ENCODE data around the gene JCAD.
"Not testable (repeated sequence)": the region's sequence is repeated elsewhere in the genome, so short reads cannot be mapped to it uniquely, and the experiment has no call there.

Gene JCAD

DNA sequence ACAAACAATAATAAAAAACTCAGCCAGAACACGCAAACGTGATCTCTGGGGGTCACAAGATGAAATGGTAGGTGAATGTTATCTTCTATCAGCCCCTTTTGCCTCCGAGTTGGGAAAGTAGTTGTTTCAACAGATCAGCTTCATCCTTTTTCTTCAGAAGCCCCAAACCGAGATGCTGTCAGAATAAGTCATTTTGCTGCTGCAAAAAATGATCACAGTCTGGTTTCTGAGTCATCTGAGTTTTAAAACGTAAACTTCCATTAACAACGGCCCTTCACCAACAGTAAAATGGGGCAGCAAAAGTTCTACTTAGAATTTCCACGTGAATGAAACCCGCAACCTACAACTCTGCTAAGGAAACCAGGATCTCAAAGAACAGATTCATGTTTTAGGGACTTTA is 44.9 kb downstream of the JCAD start:
- TF ChIP-seq ZNF274 (IDR thresholded peaks at IDR 0.05; ENCODE audit: low read depth, low read length): no peak
- H3K4me3 ChIP-seq (ENCODE audit: low read length): no peak overlapping the region

DNA sequence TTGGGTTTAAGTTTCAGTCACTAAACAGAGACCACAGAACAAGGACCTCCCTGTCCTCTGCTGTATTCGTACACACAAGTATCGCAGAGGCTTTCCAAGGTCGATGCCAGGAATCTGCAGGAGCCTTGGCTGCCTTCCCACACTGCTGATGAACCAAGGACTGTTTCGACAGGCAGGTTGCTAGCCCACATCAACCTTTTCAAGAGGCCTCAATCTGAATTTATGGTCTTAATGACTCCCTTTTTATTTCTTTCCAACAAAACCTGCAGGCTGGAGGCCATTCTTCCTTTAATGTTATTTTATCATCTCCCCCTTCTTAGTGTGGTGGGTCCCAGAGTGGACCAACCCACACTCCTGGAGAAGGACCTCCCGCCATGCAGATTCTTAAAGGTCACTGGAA is 45.6 kb downstream of the JCAD start:
- TF ChIP-seq ZNF274 (IDR thresholded peaks at IDR 0.05; ENCODE audit: low read depth, low read length): no peak
- H3K4me3 ChIP-seq (ENCODE audit: low read length): no peak overlapping the region

DNA sequence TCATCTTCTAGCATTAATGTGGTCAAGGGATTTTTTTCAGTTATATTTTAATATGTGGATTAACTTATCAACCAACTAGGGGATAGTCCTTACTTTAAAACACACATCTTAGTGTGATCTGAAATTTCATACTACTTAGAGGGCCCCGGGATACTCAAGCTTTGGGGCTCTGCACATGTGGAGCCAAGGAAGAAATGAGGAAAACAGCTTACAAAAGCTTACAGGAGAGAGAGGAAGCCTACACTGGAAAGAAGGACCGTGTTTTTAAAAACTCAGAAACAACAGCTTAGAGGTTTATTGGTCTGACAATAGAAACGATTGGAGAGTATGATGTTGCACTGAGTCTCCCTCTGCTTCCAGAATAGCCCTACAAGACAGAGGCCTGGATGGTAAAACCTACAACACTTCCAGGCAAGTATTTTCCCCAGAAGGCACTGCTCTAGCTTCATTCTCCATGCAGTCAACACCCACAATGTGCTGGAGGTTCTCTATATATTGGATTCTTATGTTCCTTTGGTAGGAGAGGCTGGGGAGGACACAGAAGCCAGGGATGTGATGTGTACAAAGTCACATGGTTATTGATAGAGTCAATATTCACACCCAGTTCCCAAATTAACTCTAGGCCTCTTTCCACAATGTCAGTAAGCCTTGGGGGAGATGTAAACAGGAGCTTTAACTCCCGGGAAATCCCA is 47.3 kb downstream of the JCAD start:
- TF ChIP-seq ZNF274 (IDR thresholded peaks at IDR 0.05; ENCODE audit: low read depth, low read length): no peak
- H3K4me3 ChIP-seq (ENCODE audit: low read length): no peak overlapping the region

DNA sequence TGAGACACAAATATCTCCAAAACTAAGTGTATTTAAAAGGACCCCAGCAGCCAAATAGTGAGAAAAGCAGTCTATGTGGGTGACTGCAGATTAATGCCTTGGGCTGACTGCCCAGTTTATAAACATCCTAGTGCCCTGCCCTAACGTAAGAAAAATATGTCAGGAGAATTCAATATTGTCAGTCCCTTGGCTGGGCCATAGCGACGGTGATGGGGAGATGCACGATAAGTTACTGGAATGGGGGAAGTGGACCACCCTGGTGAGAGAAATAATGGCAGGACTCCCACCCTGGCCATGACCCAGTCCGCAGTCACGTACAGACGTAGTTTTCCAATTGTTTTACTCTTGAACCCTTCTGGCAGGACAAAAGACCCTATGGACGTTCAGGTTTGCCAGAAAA is 48.0 kb downstream of the JCAD start:
- TF ChIP-seq ZNF274 (IDR thresholded peaks at IDR 0.05; ENCODE audit: low read depth, low read length): no peak
- H3K4me3 ChIP-seq (ENCODE audit: low read length): no peak overlapping the region

DNA sequence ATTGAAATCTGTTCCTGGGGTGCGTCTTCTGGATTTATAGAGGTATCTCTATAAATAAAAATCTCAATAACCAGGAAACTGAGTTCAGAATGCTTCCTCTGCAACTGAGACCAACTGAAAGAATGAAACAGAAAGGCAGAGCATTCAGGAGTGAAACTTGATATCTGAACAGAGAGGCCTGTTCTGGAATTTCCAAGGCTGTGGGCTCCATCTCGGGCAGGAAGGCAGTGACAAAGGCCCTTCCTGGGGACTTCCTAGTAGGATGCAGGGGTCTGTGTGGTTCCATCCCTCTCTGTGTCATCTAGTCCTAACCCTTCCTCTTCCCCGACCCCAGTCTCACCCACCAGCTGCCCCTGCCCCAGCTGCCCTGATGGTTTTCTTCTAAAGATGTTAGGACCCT is 52.0 kb downstream of the JCAD start:
- no peak overlapping the region for H3K4me3 ChIP-seq (ENCODE audit: low read length)
- no peak for TF ChIP-seq ZNF274 (IDR thresholded peaks at IDR 0.05; ENCODE audit: low read depth, low read length)

DNA sequence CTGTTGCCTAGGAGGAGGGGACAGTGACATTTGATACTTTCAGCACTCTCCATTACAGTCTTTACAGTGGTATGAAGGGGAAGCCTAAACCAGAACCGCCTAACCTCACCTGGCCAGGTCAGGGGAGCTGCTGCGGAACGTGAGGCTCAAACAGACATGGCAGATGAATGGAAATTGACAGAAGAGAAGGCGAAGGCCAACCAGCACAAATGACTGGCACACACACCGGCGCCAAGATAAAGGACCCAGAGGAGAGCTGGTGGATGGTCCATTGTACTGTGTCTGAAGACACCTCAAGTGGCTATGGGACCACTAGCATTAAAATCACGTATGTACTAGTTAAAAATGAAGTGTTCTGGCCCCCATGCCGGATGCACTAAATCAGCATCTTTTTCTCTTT is 53.0 kb downstream of the JCAD start:
- no peak for TF ChIP-seq ZNF274 (IDR thresholded peaks at IDR 0.05; ENCODE audit: low read depth, low read length)
- no peak overlapping the region for H3K4me3 ChIP-seq (ENCODE audit: low read length)

DNA sequence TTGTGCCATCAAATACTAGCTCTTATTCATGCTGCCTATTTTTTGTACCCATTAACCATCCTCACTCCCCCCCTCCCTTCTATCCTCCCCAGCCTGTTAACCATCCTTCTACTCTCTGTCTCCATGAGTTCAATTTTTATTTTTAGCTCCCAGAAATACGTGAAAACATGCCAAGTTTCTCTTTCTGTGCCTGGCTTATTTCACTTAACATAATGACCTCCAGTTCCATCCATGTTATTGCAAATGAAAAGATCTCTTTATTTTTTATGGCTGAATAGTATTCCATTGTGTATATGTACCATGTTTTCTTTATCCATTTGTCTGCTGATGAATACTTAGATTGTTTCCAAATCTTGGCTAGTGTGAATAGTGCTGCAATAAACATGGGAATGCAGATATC is 54.3 kb downstream of the JCAD start:
- H3K4me3 ChIP-seq (ENCODE audit: low read length): not testable (repeated sequence)

DNA sequence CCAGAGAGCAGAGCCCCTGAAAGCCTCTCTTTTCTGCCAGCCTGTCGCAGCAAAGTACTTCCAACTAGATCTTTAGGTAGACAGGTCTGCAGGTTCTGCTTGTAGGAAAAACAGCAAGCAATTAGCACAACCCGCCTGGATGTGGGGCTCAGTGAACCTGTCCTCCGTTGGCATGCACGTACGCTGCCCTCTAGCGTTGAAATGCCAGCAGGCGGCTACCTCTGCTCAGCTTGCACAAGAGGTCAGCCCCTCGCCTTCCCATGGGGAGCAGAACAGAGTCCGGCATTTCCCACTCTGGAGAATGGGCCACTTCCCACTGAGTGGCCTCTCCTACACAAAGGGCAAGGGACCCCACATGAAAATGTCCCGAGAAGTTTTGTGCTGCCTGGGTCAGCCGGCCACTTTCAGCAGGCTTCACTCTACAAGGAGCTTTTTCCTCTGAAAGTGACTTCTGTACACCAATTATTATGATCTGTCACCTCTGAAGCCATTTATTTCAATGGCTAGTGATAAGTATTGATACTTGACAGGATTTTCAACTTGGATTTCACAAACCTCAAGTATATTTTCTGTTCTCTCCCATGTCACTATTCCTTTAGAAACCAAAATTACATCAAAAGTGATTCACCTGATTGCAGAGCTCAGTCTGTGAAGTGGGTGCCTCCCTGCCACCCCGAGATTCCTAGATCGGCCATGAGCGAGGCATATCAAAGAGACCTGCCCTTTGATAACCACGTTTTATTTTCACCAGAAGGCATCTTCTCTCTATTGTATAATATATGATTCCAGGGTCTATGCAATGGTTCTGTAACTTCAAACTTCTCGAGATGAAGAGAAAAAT is 56.7 kb downstream of the JCAD start:
- H3K4me3 ChIP-seq (ENCODE audit: low read length): no peak overlapping the region
- no peak for TF ChIP-seq ZNF274 (IDR thresholded peaks at IDR 0.05; ENCODE audit: low read depth, low read length)

DNA sequence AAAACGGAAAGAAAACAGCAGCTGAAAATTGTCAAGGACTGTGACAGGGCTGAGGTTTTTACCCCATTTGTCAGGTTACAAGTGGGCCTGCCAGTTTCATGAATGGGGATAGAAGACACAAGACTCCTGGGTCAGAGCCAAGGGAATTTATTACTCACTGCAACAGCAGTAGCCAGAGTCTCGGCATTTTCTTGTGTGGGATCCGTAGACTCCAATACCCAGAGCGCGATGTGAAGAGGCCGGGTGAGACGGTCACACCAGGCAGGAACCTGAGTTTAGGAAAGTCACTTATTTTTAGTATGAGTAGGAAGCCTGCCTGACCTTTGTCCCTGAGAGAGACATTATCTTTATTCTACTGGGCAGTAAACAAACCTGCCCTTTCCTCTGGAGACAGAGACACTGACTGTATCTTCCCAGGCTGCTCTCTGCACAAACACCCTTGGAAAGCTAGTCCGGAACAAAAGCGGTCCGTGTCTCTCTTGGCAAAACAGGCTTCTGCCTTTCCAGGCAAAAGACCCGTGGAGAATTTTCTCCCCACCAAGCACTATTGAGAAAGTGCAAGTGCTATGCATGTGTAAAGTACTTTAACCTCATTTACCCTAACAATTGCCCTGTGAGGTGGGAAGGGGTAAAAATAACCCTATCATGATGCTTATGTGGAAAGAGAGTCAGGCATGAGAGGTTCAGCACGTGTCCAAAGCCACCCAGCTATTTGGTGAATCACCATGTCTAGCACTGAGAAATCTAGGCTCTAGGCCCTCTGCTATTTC is 58.4 kb downstream of the JCAD start:
- H3K4me3 ChIP-seq (ENCODE audit: low read length): no peak overlapping the region
- TF ChIP-seq ZNF274 (IDR thresholded peaks at IDR 0.05; ENCODE audit: low read depth, low read length): no peak

DNA sequence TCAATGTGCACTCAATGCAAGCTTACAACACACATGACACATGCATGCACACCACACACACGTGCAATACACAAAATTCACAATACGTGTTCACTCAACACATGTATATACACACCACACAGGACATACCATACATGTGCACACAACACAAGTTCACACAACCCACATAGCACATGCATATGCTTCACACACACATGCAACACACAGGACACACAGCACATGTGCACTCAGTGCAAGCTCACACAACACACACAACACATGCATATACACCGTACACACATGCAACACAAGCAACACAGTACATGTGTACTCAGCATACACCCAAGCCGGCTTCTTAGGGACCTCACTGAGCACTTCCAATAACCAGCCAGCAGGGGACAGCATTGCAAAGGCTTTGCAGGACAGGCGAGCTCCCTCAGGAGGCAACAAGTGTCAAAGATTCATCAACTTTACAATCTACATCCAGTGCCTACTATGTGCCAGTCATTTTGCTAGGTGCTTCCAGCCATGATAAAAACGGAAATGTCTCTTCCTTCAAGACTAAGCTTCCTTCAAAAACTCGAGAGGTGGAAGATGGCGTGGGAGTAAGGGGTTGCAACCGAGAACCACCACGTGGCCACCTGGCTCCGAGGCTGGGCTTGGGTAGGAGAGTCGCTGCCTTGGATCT is 61.1 kb downstream of the JCAD start:
- no peak for TF ChIP-seq ZNF274 (IDR thresholded peaks at IDR 0.05; ENCODE audit: low read depth, low read length)
- no peak overlapping the region for H3K4me3 ChIP-seq (ENCODE audit: low read length)

DNA sequence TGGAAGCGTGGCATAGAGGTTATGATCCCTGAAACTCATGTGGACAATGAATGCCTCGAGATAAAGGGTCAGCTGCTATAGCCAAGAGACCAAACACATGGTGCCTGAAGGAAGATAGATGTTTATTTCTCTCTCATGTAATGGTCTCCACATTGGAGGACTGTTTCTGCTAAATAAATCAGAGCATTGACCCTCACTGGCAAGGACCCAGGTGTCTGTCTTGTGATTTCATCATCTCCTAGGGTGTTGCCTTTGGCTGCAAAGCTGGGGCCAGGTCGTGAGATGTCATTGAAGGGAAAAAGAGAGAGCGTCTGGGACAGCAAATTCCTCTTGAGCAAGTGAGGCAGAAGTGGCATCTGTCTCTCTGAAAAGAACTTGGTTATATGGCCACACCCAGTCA is 64.6 kb downstream of the JCAD start:
- TF ChIP-seq ZNF274 (IDR thresholded peaks at IDR 0.05; ENCODE audit: low read depth, low read length): no peak
- H3K4me3 ChIP-seq (ENCODE audit: low read length): no peak overlapping the region

DNA sequence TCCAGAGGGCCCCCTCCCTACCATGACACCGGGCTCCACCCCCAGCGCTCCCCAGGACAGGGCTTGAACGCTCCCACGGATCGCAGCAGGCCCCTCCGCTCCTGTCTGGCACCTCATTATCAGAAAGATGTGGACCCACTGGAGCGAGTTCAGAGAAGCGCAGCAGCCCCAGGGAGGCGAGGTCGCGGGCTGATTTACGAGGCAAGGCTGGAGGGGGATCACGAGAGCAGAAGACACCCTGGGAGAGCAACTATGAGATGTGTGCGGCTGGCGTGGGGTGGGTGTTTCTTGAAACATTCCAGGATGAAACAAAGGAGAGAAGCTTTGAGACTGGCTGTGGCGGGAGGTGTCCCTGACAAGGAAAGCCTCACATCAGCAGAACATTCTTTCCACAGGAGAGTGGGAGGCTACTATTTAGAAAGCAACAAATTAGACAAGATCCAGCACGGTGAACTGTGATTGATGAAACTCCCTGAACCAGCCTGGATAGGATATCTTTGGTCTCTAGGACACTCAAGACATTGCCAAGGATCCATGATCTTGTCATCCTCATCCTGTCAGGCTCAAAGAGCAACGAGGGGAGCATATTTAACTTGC is 66.0 kb downstream of the JCAD start:
- no peak overlapping the region for H3K4me3 ChIP-seq (ENCODE audit: low read length)
- TF ChIP-seq ZNF274 (IDR thresholded peaks at IDR 0.05; ENCODE audit: low read depth, low read length): no peak

DNA sequence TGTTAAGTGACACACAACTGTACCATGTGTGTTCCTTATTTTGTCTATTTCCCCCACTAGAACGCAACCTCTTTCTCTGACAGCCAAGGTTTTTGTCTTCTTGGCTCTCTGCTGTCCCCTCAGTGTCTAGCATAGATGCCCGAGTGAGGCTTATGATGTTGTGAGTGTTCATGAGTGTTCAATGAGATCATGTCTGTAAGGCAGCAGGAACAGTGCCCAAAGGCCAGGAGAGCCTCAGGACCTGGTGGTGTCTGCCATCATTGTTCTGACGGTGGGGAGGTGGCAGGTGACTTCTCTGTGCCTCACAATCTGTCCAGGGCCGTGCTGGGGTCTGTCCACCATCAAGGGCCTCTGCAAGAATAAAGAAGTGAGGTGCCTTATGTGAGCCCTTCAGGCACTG is 66.5 kb downstream of the JCAD start:
- H3K4me3 ChIP-seq (ENCODE audit: low read length): no peak overlapping the region
- no peak for TF ChIP-seq ZNF274 (IDR thresholded peaks at IDR 0.05; ENCODE audit: low read depth, low read length)

DNA sequence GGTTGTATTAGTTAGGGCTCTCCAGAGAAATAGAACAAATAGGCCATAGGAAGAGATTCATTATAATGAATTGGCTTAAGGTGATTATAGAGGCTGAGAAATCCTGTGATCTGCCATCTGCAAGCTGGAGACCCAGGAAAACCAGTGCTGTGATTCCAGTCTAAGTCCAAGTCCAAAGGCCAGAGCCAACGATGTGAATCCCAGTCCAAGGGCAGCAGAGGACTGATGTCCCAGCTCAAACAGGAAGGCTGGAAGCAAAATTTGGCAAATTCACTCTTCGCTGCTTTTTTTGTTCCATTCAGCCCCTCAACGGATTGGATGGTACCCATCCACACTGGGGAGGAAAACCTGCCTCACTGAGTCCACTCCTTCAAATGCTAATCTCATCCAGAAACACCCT is 68.0 kb downstream of the JCAD start:
- TF ChIP-seq ZNF274 (IDR thresholded peaks at IDR 0.05; ENCODE audit: low read depth, low read length): no peak
- H3K4me3 ChIP-seq (ENCODE audit: low read length): no peak overlapping the region

Data from GM08714 (cell line).